ENCODE results near the gene BLID. TPM values are rescaled to one million over a fixed set of nuclear protein-coding genes. Genes with fewer than 3 reads are reported as not detected.

The BLID gene
- total RNA-seq, 1 donor from 2014 or later = not detected

- no peak for DNase-seq (ENCODE audit: low read depth in 2 of 2)
Observed at GRCh38 chr11:122082205-122082604, 33.8 kb downstream of the BLID start.

DNA sequence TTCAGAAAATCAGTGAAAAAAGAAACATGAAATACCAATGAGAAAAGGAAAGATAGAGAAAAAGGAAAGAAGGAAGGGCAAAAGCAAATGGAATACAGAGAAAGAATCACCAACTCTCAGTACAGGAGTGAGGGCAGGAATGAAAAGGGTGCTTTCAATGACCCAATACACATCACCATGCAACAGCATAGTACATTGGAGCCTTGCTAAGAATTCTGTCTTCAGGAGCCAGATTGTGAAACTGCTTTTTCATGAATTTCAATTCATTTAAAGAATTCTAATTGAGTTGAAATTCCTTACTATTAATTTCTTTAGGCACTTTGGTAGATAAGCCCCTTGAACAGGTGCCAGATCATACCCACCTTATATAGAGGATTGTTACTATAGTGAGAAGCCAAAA, 34.9 kb downstream of the BLID start:
- no peak for DNase-seq (ENCODE audit: low read depth in 2 of 2)

- DNase-seq (ENCODE audit: low read depth in 2 of 2) = no peak
Observed at GRCh38 chr11:122077459-122077858, 38.6 kb downstream of the BLID start.

DNA sequence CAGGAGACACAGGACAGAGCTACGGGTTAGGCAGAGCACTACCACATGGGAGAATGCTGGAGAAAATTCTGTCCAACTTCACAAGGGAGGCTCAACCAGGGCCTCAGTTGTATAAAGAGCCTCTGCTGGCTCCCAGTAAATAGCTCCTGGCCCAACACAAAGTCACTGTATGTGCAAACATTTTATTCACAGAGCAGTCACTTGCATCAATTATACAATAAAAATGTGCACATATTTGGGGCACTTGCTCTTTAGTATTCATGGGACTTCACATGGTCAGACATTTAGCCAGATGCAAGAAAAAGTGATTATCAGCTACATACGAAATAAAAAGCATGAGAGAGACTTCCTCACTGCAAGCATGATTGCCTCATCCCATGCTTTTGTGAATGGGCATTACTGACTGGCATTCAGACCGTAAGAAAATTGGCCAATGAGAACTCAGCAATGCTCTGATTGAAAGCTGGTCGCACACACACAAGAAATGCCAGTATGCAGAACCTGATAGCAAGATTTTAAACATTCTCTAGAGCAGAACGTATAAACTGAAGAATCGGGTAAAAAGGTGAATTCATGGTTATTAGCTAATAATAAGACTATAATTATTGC, 39.4 kb downstream of the BLID start:
- DNase-seq (ENCODE audit: low read depth in 2 of 2) = no peak

GRCh38 chr11:122075016-122075415, 41.0 kb downstream of the BLID start:
- no peak for DNase-seq (ENCODE audit: low read depth in 2 of 2)

DNA sequence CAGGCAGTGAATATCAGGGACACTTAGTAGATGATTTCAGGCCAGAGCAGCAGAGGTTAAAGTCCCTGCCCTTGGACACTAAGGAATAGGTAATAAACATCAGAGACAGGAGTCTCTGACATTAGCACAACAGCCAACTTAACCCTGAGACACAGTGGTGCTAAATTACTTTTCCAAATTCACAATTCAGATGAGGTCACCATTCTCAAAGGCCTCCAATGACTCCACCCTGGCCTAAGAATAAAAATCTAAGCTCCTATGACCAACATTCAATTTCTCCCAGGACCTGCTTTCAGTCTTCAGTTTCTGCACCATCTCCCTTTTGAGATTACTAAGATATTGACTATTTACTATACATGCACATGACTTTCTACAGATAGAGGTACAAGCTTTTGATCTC, 42.0 kb downstream of the BLID start:
- no peak for DNase-seq (ENCODE audit: low read depth in 2 of 2)

DNA sequence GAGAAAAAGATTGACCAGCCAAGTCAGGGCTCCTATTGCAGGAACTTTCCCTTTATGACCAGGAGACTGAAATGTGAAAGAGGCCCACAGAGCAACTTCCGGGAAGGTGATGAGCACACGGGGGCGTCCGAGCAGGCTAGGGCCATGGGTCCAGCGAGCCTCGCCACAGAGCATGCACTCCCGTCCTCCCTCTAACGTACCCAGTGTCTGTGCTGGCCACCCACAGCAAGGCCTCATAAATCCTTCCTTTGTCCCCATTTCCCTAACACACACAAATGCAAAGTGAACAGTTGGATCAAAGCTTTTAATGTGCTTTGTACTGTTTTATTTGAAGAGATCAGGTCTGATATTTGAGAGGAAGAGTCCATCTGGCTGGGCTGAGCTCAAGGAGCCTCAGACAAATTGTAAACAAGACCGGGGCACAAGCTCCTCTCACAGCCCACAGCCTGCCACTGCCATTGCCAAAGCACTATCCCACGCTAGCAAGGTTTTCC, 44.3 kb downstream of the BLID start:
- no peak for DNase-seq (ENCODE audit: low read depth in 2 of 2)

GRCh38 chr11:122069707-122070360, 46.2 kb downstream of the BLID start:
- peak; percentile 97 to 98 for DNase-seq (ENCODE audit: low read depth in 2 of 2)

GRCh38 chr11:122068837-122069236, 47.2 kb downstream of the BLID start:
- peak in 1 of 2 donors; percentile 30 for DNase-seq (ENCODE audit: low read depth in 2 of 2)

- DNase-seq (ENCODE audit: low read depth in 2 of 2) = peak in 1 of 2 donors; percentile 23
Observed at GRCh38 chr11:122068141-122068540, 47.9 kb downstream of the BLID start.

Data from lung microvascular endothelial cell (primary cell).